Vagina (tissue), 2 donors: Measurements from ENCODE around the gene IP6K2.

ENCODE experiments used
- POLR2A ChIP-seq, 2 donors: fragments of 450-650 bp; IDR thresholded peaks; one replicate each; pipeline ENCODE4 v1.6.1; 2017; ENCODE audit warnings: antibody characterized with exemption in 2 of 2, mild to moderate bottlenecking in 2 of 2, moderate library complexity in 2 of 2
- POLR2AphosphoS5 ChIP-seq, 2 donors: sonication (generic); formaldehyde crosslinking; IDR thresholded peaks; one replicate each; pipeline ENCODE4 v1.9.0; 2017; ENCODE audit warnings: antibody characterized with exemption in 2 of 2, mild to moderate bottlenecking in 2 of 2, low read depth in 1 of 2; ENCODE audit not compliant: insufficient read depth in 1 of 2
- TF ChIP-seq, protein P1 (sequence below), 3 experiments: fragments of 450-650 bp in 2 of 3; fragments of 200-600 bp in 1 of 3; sonication (generic) in 1 of 3; IDR thresholded peaks; one replicate each; pipeline ENCODE4 v1.5.1; 2017 to 2019; ENCODE audit warnings: antibody characterized with exemption in 3 of 3, mild to moderate bottlenecking in 2 of 3, moderate library complexity in 2 of 3

DNA sequence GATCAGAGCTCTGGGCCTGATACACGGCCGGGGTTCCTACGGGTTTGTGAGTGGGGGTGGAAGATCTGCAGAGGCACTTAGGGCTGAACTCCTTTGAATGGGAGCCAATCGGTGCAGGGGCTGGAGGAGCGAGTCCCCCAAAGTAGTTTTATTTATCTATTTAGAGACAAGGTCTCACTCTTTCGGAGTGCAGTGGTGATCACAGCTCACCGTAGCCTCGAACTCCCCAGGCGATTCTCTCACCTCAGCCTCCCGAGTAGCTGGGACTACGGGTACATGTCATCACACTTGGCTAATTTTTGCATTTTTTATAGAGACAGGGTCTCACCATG lies 52.7 kb downstream of the IP6K2 start:
- TF ChIP-seq, protein P1, sequence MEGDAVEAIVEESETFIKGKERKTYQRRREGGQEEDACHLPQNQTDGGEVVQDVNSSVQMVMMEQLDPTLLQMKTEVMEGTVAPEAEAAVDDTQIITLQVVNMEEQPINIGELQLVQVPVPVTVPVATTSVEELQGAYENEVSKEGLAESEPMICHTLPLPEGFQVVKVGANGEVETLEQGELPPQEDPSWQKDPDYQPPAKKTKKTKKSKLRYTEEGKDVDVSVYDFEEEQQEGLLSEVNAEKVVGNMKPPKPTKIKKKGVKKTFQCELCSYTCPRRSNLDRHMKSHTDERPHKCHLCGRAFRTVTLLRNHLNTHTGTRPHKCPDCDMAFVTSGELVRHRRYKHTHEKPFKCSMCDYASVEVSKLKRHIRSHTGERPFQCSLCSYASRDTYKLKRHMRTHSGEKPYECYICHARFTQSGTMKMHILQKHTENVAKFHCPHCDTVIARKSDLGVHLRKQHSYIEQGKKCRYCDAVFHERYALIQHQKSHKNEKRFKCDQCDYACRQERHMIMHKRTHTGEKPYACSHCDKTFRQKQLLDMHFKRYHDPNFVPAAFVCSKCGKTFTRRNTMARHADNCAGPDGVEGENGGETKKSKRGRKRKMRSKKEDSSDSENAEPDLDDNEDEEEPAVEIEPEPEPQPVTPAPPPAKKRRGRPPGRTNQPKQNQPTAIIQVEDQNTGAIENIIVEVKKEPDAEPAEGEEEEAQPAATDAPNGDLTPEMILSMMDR (IDR thresholded peaks at IDR 0.05): no peak
- no peak for TF ChIP-seq POLR2A (IDR thresholded peaks at IDR 0.05)
- no peak for TF ChIP-seq POLR2AphosphoS5 (IDR thresholded peaks at IDR 0.05; ENCODE audit: insufficient read depth in 1 of 2, low read depth in 1 of 2)
